PC-9 (cell line): Measurements from ENCODE around the gene GUCY2F. TPM values are rescaled to one million over a fixed set of nuclear protein-coding genes. Genes with fewer than 3 reads are reported as not detected.

Experiments
- Bru-seq: library from RNA; stranded (reverse); fragments of 400-500 nt; gene quantifications from one replicate; lab custom pipeline; 2021; lab: Mats Ljungman, UMichigan
- BruChase-seq, 2 experiments: library from RNA; stranded (reverse); fragments of 400-500 nt; gene quantifications; one replicate each; lab custom pipeline; 2021; lab: Mats Ljungman, UMichigan
- BruUV-seq: library from RNA; stranded (reverse); fragments of 400-500 nt; replicated peaks from 2 replicates; lab custom pipeline; 2021; lab: Mats Ljungman, UMichigan
- CTCF ChIA-PET: fragments of 300-600 bp; sonication (Branson Sonifier 250); formaldehyde crosslinking; loops from one replicate; lab custom pipeline; 2022; ENCODE audit warnings: antibody characterized with exemption; lab: Charles Lee
- POLR2A ChIA-PET: fragments of 300-600 bp; sonication (Branson Sonifier 250); formaldehyde crosslinking; loops from one replicate; lab custom pipeline; 2022; ENCODE audit warnings: antibody characterized with exemption; ENCODE audit not compliant: unreplicated experiment; lab: Charles Lee
- DNase-seq, 2 experiments: peaks; one replicate each; pipeline versions ENCODE4 v3.0.0 to v3.0.0-alpha.2; 2015 to 2022; ENCODE audit warnings: mixed read lengths in 1 of 2
- H2AFZ ChIP-seq: fragments of 200-600 bp; sonication (generic); 2 replicates; pipeline ENCODE4 v1.8.1; 2017; ENCODE audit warnings: antibody characterized with exemption
- H3F3A ChIP-seq: fragments of 200-600 bp; sonication (generic); 2 replicates; pipeline ENCODE4 v1.8.1; 2017; ENCODE audit warnings: antibody characterized with exemption, mild to moderate bottlenecking, low read depth; ENCODE audit not compliant: insufficient read depth
- H3K27ac ChIP-seq: fragments of 200-600 bp; sonication (generic); 2 replicates; pipeline ENCODE4 v1.6.1; 2016; ENCODE audit warnings: mixed run types
- H3K27me3 ChIP-seq: fragments of 200-600 bp; sonication (generic); 2 replicates; pipeline ENCODE4 v1.6.1; 2016; ENCODE audit warnings: low read depth, mixed run types; ENCODE audit not compliant: insufficient read depth
- H3K36me3 ChIP-seq: fragments of 200-600 bp; sonication (generic); 2 replicates; pipeline ENCODE4 v1.6.1; 2016; ENCODE audit warnings: low read depth, mixed run types
- H3K4me1 ChIP-seq: fragments of 200-600 bp; sonication (generic); replicated peaks from 2 replicates; pipeline ENCODE4 v1.6.1; 2016; ENCODE audit warnings: mixed run types; ENCODE audit not compliant: insufficient read depth
- H3K4me2 ChIP-seq: fragments of 200-600 bp; sonication (generic); 2 replicates; pipeline ENCODE4 v1.6.1; 2017; ENCODE audit warnings: mixed run types
- H3K4me3 ChIP-seq: fragments of 200-600 bp; sonication (generic); 2 replicates; pipeline ENCODE4 v1.6.1; 2016; ENCODE audit warnings: mixed run types
- H3K79me2 ChIP-seq: fragments of 200-600 bp; sonication (generic); 2 replicates; pipeline ENCODE4 v1.6.1; 2017; ENCODE audit warnings: low read depth, mixed run types
- H3K9me2 ChIP-seq: fragments of 200-600 bp; sonication (generic); 2 replicates; pipeline ENCODE4 v1.8.1; 2017; ENCODE audit warnings: mild to moderate bottlenecking; ENCODE audit not compliant: insufficient read depth
- H3K9me3 ChIP-seq: fragments of 200-600 bp; sonication (generic); 2 replicates; pipeline ENCODE4 v1.8.1; 2016; ENCODE audit warnings: low read depth; ENCODE audit not compliant: insufficient read depth
- H4K20me1 ChIP-seq: fragments of 200-600 bp; sonication (generic); 2 replicates; pipeline ENCODE4 v1.8.1; 2017; ENCODE audit not compliant: insufficient read depth
- CTCF ChIP-seq: fragments of 200-600 bp; sonication (generic); conservative IDR thresholded peaks from 2 replicates; pipeline ENCODE4 v1.6.1; 2017; ENCODE audit warnings: mixed run types, antibody characterized with exemption, mild to moderate bottlenecking, moderate library complexity
- EZH2 ChIP-seq: fragments of 200-600 bp; sonication (generic); IDR thresholded peaks from 2 replicates; pipeline ENCODE4 v1.8.0; 2017; ENCODE audit warnings: antibody characterized with exemption, low read depth
- intact Hi-C: fragments of 100-400 bp; cut with micrococcal nuclease; formaldehyde crosslinking; loops from one replicate; pipeline ENCODE4 v1.10.0; 2022; ENCODE audit not compliant: unreplicated experiment
- long read RNA-seq: library from polyadenylated mRNA; stranded (forward); transcript quantifications from one replicate; pipeline ENCODE4 v2.0.0, GENCODE V29; 2022
- total RNA-seq: library from RNA; stranded (reverse); gene quantifications from 2 replicates; pipeline ENCODE4 v1.2.3, GENCODE V29; 2021

The GUCY2F gene
- total RNA-seq (not detected in 2 replicates), Bru-seq, nascent RNA (percentile 1 among the genes with signal in this experiment), BruChase-seq, experiment 1, labeled RNA remaining after a 2-hour chase (percentile 1 among the genes with signal in this experiment), BruChase-seq, experiment 2, labeled RNA remaining after a 6-hour chase (percentile 0 among the genes with signal in this experiment)
- long read RNA-seq: 0 reads

DNA sequence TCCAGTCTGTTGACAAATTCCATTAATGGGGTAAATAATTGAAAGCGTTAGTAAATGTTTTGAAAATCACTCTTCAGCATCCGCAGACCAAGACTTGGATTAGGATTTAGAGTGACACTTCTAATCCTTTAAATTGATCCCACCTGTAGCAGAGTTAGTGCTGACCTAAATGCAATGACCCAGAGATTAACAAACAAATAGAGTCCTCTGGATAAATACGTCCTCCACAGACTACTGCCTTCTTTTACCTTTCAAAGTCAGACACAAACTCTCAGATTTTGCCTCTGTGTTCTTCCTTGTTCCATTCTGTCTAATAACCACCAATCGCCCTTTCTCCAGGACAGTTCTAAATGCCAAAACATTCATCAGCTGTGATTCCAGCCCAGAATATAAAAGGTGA lies at the start of gene GUCY2F:
TSS of gene GUCY2F (minus strand) at position 101 of the 400 bp plus-strand sequence. CDS start 6,150 bp downstream, outside the sequence.
- no peak for TF ChIP-seq EZH2
- no peak for TF ChIP-seq CTCF
- no peaks in the 10 kb centered on the region for H3K9me2 ChIP-seq
- no peaks in the 10 kb centered on the region for H3K4me1 ChIP-seq
- BruUV-seq: no TSS peak
- ChIA-PET POLR2A (no interaction called here), CTCF (interaction anchor here (0.6 to 0.7 kb wide), 2 partner anchors 21 to 914 kb away, joined by 3 read pairs; no protein-coding TSS in a partner anchor)
- H3K9me3 ChIP-seq: no peaks in the 10 kb centered on the region
- no peak for DNase-seq
- no peak within 1 kb of the TSS for H3K4me3 ChIP-seq
- H3K27ac ChIP-seq: no peak within 1 kb of the TSS
- no peaks in the 10 kb centered on the region for H4K20me1 ChIP-seq
- intact Hi-C loops: loop anchor here (10.0 kb wide), 1 partner anchor 1277 kb away; no protein-coding TSS in a partner anchor
- no peak within 1 kb of the TSS for H3K4me2 ChIP-seq
- H3K79me2 ChIP-seq: no peaks in the 10 kb centered on the region
- H3F3A ChIP-seq: no peaks in the 10 kb centered on the region
- H3K27me3 ChIP-seq: peaks cover 26% of the 10 kb centered on the region
- no peak within 1 kb of the TSS for H2AFZ ChIP-seq
- H3K36me3 ChIP-seq: no peaks in the 10 kb centered on the region

- no TSS peak for BruUV-seq
- POLR2A ChIA-PET: no interaction called here
- H3K4me2 ChIP-seq: no peak overlapping the region
- no peaks in the 10 kb centered on the region for H3F3A ChIP-seq
- H3K79me2 ChIP-seq: no peaks in the 10 kb centered on the region
- no peak overlapping the region for H2AFZ ChIP-seq
- H3K9me2 ChIP-seq: no peaks in the 10 kb centered on the region
- TF ChIP-seq EZH2 (no peak), CTCF (no peak)
- H3K27me3 ChIP-seq: peaks cover 37% of the 10 kb centered on the region
- intact Hi-C loops: no loop called here
- H3K36me3 ChIP-seq: no peaks in the 10 kb centered on the region
- no peaks in the 10 kb centered on the region for H3K9me3 ChIP-seq
- DNase-seq: no peak
- CTCF ChIA-PET: no interaction called here
- no peak overlapping the region for H3K27ac ChIP-seq
- H4K20me1 ChIP-seq: no peaks in the 10 kb centered on the region
- H3K4me3 ChIP-seq: no peak overlapping the region
- H3K4me1 ChIP-seq: no peaks in the 10 kb centered on the region
These were observed 37.1 kb upstream of the GUCY2F start for GRCh38 chrX:109519001-109519400.

DNA sequence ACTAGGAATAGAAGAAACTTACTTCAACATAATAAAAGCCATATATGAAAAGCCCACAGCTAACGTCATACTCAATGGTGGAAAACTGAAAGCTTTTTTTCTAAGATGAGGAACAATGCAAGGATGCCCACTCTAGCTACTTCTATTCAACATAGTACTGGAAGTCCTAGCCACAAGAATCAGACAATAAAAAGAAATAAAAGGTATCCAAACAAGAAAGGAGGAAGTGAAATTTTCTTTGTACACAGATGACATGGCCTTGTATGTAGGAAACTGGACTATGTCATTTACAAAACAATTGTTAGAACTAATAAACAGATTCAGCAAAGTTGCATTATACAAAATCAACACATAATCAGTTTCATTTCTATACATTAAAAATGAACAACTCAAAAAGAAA lies 29.2 kb upstream of the GUCY2F start:
- Histone ChIP-seq H4K20me1 (no peaks in the 10 kb centered on the region), H3K4me2 (no peak overlapping the region), H3K79me2 (no peaks in the 10 kb centered on the region), H3K27me3 (peaks cover 27% of the 10 kb centered on the region; the same call in 1 of the 2 replicates), H3F3A (no peaks in the 10 kb centered on the region), H3K9me3 (no peaks in the 10 kb centered on the region), H3K9me2 (no peaks in the 10 kb centered on the region), H3K36me3 (no peaks in the 10 kb centered on the region), H3K4me3 (no peak overlapping the region), H2AFZ (no peak overlapping the region), H3K27ac (no peak overlapping the region), H3K4me1 (no peaks in the 10 kb centered on the region)
- no peak for DNase-seq
- ChIA-PET CTCF (no interaction called here), POLR2A (no interaction called here)
- intact Hi-C loops: no loop called here
- no TSS peak for BruUV-seq
- TF ChIP-seq EZH2 (no peak), CTCF (no peak)
